WERI-Rb-1 (cell line): ENCODE measurements around the gene ACAT2.

Experiments used
- DNase-seq: peaks from one replicate; pipeline ENCODE4 v3.0.0-alpha.2; 2020
- H3K27ac ChIP-seq: fragments of 250-450 bp; sonication (Bioruptor Pico); 2 replicates; pipeline ENCODE4 v1.5.1; 2020; ENCODE audit warnings: mild to moderate bottlenecking, moderate library complexity
- H3K27me3 ChIP-seq: fragments of 250-450 bp; sonication (Bioruptor Pico); 2 replicates; pipeline ENCODE4 v1.5.1; 2021; ENCODE audit warnings: mild to moderate bottlenecking, low read depth, moderate library complexity; ENCODE audit not compliant: insufficient read depth, severe bottlenecking
- H3K36me3 ChIP-seq: fragments of 250-450 bp; sonication (Bioruptor Pico); 2 replicates; pipeline ENCODE4 v1.5.1; 2020; ENCODE audit warnings: mild to moderate bottlenecking, moderate library complexity
- H3K4me3 ChIP-seq: 2 replicates; pipeline ENCODE4 v1.5.1; 2011; ENCODE audit warnings: low read depth, mild to moderate bottlenecking, control low read depth, low read length
- H3K9me3 ChIP-seq: fragments of 250-450 bp; sonication (Bioruptor Pico); 2 replicates; pipeline ENCODE4 v1.5.1; 2021; ENCODE audit warnings: mild to moderate bottlenecking, moderate library complexity; ENCODE audit not compliant: severe bottlenecking
- CTCF ChIP-seq: IDR thresholded peaks from 2 replicates; pipeline ENCODE4 v1.5.1; 2011; ENCODE audit warnings: low read depth, mild to moderate bottlenecking, control low read depth, inconsistent platforms, low read length

The ACAT2 gene

DNA sequence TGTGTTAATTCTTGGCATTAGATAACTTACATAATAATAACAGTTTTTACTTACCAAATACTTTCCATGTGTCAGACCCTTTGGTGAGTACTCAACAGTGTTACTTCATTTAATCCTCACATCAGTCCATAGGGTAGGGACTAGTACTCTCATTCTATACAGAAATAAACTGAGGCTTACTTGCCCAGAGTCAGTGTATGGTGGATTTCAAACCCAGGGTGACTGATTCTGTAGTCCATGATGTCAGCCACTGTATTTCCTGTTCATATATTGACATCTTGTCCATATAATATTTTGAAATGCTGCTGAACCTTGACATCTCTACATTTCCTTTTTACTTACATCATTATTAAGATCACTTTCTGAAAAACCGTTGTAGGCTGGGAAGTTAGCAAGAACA is 35.7 kb downstream of the ACAT2 start:
- TF ChIP-seq CTCF: no peak
- Histone ChIP-seq H3K27ac (no peak overlapping the region), H3K4me3 (no peak overlapping the region), H3K9me3 (no peaks in the 10 kb centered on the region), H3K27me3 (no peaks in the 10 kb centered on the region), H3K36me3 (peaks cover 64% of the 10 kb centered on the region)
- no peak for DNase-seq

DNA sequence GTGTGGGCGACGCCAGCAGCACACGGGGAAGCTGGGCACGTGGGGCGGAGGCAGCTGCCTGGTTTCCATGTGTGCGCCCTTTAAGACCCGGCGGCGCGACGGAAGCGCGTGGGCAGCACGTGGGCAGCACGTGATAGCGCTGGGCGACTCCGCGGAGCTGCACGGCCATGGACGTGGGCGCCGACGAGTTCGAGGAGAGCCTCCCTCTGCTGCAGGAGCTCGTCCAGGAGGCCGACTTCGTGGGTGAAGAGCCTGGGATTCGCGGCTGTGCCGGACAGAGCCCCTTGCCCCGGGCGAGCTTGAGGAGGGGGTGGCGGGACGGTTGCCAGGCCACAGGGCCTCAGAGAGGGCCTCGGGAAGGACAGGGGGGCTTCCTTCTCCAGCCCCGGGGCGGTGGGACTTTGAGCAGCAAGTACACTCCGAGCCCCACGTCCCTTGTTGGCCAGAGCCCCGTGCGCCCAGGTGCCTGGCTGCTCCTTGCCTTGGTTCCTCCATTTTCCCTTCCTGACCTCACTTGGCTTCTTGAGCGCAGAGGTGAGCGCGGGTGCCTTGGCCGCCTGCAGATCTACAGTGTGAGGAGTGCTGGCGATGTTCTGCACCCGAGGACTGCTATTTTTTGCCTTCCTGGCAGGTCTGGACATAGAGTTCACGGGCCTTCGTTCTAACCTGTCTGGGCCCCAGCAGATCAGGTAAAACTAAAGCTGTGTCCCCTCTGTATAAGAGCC is 38.5 kb downstream of the ACAT2 start, which contains the start of gene PNLDC1:
Gene PNLDC1 (plus strand): TSS at position 136 of the 725 bp plus-strand sequence. CDS start 32 bp downstream, at position 168.
- peaks cover 44% of the 10 kb centered on the region for H3K36me3 ChIP-seq
- no peaks in the 10 kb centered on the region for H3K27me3 ChIP-seq

DNA sequence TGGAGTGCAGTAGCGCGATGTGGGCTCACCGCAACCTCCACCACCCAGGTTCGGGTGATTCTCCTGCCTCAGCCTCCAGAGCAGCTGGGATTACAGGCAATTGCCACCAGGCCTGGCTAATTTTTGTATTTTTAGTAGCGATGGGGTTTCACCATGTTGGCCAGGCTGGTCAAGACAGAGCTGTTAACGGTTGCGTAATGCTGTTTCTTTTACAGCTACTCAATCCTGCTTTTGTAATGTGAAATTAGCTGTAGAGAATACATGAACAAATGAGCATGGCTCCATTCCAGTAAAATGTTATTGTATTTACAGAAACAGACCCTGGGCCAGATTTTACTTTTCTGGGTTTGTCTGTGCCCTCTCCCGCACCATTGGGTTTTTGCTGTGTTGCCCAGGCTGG is 40.1 kb downstream of the ACAT2 start:
- Histone ChIP-seq H3K27me3 (no peaks in the 10 kb centered on the region), H3K27ac (no peak overlapping the region), H3K36me3 (peaks cover 30% of the 10 kb centered on the region), H3K9me3 (no peaks in the 10 kb centered on the region), H3K4me3 (no peak overlapping the region)
- DNase-seq: no peak
- no peak for TF ChIP-seq CTCF

More for the DNA sequence above, 38.5 kb downstream of the ACAT2 start, which contains the start of gene PNLDC1:
- DNase-seq: no peak
- Histone ChIP-seq H3K9me3 (no peaks in the 10 kb centered on the region), H3K27ac (no peak within 1 kb of the TSS), H3K4me3 (no peak within 1 kb of the TSS)
- no peak for TF ChIP-seq CTCF

DNA sequence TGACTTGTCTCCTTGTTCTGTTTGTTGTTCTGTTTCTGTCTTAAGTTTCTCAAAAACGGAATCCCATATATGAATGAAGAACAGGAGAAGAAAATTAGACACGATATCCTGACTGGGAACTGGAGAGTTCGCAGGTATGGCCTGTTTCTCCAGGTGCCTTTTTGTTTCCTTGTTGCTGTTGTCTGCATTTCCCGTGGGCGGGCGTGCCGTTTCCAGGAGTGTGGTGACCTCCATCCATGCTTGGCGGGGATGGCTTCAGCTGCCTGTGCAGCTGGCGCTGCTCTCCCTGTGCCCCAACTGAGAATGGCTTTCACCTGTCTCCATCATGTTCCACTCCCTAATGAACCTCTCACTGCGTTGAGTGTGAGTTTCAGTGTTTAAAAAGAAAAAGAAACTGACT is 42.7 kb downstream of the ACAT2 start:
- H3K27ac ChIP-seq: no peak overlapping the region
- DNase-seq: no peak
- H3K27me3 ChIP-seq: no peaks in the 10 kb centered on the region
- no peaks in the 10 kb centered on the region for H3K9me3 ChIP-seq
- no peak overlapping the region for H3K4me3 ChIP-seq
- peaks cover 5% of the 10 kb centered on the region for H3K36me3 ChIP-seq
- no peak for TF ChIP-seq CTCF

- Histone ChIP-seq H3K27ac (no peak overlapping the region), H3K4me3 (no peak overlapping the region), H3K36me3 (no peaks in the 10 kb centered on the region), H3K9me3 (no peaks in the 10 kb centered on the region), H3K27me3 (no peaks in the 10 kb centered on the region)
- no peak for DNase-seq
- TF ChIP-seq CTCF: no peak
Measured at GRCh38 chr6:159805440-159806020, 43.7 kb downstream of the ACAT2 start.
